ENCODE data around the gene CAMTA2.
A peak's percentile ranks its signal among the peaks of the same experiment; 100 is the strongest.

Gene CAMTA2

DNA sequence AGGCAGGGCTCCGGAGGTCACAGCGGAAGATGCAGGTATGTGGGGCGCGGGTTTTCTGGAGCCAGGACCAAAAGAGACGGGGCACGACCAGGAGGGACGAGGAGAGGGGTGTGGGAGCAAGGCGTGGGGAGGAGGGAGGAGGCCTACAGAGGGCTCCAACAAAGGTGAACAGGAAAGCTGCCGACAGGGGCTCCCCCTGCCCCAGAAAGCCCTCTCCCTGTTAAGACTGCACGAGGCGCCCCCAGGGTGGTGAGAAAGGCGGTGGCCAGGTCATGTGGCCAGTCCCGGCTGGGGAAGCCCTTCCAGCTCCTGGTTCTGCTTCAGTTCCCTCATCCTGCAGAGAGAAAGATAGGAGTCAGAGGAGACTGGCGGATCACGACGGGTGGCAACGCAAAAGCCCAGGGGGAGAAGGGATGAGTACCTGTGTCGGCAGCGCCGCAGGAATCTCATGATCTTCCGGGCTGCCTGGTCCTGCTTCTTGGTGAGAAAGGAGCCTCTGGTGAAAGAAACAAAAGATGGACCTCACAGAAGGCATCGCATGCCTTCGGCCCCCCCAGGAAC, 18.9 kb downstream of the CAMTA2 start:
- no peak for DNase-seq (ENCODE audit: low read depth)

DNA sequence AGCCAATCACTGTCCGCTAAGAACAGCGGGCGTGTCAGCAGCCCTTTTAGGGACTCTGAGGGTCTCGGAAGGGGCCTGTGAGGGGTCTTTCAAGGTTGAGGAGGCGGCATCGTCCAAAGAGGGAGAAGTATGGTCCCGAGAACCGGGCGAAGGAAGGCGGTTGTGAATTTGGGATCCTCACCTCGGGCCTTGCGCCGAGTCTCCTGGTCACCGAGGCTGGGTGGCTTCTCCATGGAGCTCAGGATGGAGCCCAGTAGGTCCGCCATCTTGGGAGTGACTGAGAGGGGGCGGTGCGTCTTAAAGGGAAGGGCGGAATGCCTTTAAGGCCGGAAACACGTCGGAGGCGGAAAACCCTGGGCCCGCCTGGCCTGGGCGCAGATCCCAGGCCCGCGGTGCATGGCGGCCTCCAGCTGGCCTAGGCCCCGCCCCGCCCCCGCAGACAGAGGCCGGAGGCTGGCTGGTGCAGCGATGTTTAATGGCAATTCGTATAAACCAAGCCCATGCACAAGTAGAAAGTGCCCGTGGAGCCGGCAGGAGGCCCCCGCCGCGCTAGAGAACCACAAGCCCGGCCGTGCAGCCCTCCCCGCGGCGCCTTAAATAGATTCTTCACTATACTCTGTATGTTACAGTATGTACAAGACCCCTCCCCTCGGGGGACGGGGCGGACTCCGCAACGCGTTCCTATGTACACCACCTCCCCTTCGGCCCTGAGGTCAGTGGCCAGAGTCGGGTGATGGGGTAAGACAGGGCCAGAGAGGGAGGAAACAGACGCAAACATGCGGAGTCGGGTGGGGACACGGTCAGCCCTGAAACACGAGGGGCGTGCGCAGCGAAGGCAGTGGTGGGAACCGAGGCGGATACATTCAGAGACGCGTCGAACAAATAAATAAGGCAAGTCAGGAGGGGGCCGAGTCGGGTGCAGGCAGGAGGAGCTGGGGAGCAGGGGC, 19.7 kb downstream of the CAMTA2 start, which contains the start of gene SPAG7:
Gene SPAG7, minus strand, starts transcription at position 279 of the 947 bp plus-strand sequence. Its CDS starts 13 bp downstream, at position 266.
- DNase-seq (ENCODE audit: low read depth) = peak; percentile 82

DNA sequence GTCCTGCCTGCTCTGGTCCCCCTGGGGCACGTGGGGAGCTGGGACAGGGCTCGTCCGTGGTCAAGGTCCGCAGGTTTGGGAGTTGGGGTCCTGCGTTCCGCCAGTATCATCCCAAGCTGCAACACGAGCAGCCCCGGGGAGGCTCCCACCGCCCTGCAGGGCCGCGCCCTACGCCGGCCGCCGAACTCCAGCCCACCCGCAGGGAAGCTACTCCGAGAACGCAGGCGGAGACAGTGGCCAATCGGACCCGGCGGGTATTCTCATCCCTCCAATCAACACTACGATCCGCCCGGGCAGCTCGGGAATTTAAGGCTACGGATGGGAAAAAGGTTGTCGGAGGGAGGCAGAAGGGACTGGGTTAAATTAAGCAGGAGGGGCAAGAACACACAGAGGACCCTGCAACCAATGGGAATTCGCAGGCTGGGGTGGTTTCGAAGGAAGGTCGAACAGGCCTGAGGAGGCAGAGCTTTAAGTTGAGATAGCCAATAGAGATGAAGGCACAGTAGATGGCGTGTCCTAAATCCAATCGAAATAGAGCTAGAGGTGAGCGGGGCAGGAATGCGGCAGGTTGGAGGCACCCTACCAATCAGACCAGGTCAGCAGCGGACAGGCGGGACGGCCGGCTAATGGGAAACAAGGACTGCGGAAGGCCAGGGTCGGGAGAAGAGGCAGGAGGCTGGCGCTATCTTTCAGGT, 20.5 kb downstream of the CAMTA2 start:
- DNase-seq (ENCODE audit: low read depth) = peak; percentile 80

DNA sequence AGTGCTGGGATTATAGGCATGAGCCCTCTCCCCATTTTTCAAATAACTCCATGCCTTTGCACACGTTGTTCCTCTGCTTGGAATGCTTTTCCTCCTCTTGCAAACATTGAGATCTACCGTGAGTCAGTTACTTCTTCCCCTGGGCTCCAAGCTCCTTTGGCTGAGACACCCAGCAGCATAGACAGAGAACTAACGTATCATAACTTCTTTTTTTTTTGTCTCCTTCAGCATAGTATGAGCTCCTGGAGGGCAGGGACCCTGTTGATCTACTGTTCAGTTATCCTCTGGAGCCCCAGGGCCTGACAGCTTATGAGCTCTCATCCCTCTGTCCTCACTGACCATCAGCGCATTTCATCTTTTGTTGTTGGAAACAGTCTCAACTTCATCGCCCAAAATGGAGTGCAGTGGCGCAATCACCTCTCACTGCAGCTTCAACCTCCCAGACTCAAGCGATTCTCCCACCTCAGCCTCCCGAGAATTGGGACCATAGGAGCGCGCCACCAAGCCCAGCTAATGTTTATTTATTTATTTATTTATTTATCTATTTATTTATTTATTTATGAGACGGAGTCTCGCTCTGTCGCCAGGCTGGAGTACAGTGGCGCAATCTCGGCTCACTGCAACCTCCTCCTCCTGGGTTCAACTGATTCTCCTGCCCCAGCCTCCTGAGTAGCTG, 22.0 kb downstream of the CAMTA2 start:
- DNase-seq (ENCODE audit: low read depth) = no peak

DNA sequence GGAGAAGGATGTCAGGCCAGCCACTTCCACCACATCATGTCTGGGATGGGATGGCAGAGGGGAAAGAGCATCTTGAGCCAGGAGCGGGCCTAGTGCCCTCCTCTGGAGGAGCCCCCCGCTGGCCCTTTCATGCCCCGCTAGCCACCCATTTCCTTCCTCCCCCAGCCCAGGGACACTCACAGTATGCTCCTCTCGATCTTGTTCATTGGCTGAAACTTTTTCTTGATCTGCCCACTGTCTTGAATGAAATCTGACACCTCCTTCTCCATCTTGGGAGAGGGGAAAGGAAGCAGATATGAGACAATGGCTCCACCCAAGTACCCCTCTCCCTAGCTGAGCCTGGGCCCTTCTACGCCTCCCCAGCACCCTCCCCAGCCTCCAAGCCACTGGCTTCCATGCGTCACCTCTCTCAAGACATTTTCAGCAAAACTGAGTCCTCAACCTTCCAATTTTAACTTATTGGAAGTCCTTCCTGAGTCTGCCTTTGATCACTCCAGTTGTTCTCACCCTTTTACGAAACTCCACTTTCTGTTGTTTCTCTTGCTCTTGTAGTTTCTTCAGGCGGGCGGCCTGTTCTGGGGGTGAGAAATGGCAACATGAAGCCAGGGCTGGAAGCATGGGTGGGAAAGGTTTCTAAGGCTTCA, 27.1 kb downstream of the CAMTA2 start:
- no peak for DNase-seq (ENCODE audit: low read depth)

DNA sequence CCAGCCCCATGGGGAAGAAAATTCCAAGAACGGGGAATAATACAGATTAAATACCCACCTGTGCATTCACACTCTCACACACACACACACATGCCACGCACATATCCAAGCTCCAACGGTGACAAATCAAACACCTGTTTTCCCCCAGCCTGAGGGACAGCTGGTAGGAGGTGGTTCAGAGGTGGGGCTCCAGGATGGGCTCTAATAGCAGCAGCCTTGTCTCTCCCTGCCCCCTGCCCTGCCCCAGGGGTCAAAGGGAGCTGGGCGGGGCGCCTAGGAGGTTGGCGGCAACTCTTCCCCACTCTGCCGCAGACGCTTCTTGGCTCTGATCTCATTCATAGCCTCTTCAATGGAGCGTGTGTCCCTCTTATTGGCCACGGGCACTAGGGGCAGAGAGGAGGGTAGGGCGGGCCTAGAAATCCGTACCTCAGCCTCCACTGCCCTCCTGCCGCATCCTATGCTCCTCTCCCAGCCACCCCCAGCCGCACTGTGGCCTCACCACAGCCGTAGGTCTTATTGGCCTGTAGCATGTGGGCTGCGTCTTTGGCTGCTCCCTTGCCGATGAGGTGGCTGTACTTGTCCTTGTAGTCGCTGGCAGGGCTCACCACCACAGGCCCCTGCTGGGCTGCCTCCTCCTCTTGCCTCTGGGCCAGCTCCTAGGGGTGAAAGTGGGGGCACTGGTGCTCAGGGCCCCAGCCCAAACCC, 28.1 kb downstream of the CAMTA2 start:
- no peak for DNase-seq (ENCODE audit: low read depth)

DNA sequence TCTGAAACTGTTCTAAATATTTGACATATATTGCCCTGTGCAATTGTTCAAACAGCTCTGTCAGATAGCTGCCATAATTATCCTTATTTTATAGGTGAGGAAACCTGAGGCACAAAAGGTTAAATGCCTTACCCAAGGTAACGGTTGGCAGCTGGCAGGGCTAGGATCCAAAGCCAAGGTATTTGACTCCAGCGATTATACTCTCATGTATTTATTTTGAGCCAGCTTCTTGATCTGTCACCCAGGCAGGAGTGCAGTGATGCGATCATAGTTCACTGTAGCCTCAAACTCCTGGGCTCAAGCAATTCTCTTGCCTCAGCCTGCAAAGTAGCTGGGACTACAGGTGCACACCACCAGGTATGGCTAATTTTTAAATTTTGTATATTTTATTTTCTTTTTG, 29.4 kb downstream of the CAMTA2 start:
- DNase-seq (ENCODE audit: low read depth) = no peak

DNA sequence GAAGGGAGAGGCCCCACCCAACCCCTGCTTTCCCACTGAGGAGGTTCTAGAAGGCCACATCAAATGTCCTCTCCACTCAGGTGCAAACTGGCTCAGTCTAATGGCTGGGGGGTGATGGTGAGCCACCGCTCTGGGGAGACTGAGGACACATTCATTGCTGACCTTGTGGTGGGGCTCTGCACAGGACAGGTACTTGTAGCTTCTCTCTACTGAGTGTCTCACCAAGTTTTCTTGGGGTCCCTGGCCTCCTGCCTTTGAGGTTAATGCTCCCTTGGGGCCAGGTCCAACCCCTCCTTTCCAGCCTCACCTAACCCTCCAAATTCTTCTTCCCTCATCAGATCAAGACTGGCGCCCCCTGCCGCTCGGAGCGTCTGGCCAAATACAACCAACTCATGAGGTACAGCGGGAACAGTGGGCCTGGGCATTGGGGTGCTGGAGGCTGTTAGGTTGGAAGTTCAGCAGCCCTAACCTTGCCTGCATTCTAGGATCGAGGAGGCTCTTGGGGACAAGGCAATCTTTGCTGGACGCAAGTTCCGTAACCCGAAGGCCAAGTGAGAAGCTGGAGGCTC, 30.9 kb downstream of the CAMTA2 start:
- DNase-seq (ENCODE audit: low read depth) = no peak

DNA sequence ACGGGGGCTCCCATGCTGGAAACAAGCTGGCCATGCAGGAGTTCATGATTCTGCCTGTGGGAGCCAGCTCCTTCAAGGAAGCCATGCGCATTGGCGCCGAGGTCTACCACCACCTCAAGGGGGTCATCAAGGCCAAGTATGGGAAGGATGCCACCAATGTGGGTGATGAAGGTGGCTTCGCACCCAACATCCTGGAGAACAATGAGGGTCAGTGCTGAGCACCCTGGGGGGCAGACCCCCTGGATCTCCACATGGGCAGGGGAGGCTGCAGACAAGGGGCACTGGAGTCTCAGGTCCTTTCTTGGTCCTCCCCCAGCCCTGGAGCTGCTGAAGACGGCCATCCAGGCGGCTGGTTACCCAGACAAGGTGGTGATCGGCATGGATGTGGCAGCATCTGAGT, 32.4 kb downstream of the CAMTA2 start:
- DNase-seq (ENCODE audit: low read depth) = no peak

DNA sequence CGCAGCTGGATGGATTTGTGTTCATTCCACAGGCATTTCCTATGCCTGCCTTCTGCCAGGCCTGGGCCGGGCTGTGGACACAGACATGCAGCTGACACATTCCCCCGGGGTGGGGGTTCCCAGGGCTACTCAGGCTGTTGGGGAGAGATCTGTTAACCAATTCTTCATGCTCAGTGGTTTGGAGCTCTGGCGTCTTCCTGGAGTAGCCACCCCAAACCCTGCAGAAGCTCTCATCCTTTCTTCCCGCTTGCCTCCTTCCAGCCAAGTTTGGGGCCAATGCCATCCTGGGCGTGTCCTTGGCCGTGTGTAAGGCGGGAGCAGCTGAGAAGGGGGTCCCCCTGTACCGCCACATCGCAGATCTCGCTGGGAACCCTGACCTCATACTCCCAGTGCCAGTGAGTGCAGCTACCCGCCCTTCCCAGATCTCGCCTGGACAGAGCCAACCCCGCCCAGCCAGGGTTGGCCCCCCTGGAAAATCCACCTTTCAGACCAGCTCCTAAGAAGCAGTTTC, 34.0 kb downstream of the CAMTA2 start:
- DNase-seq (ENCODE audit: low read depth) = no peak

DNA sequence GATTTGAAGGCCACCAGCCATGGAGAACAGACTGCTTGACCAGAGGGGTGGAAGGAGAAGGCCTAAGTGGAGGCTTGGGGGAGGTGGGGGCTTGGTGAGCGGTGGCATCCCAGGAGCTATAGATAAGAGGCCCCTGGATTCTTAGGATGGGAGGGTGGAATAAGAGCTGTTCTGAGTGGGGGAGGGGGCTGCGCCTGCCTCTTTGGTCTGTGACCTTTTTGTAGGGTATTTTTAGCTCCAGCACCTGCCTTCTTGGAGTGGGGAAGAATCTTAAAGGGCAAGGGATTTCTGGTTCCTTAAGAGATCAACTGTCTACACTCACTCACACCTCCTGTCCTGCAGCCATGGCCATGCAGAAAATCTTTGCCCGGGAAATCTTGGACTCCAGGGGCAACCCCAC, 36.0 kb downstream of the CAMTA2 start:
- DNase-seq (ENCODE audit: low read depth) = no peak

DNA sequence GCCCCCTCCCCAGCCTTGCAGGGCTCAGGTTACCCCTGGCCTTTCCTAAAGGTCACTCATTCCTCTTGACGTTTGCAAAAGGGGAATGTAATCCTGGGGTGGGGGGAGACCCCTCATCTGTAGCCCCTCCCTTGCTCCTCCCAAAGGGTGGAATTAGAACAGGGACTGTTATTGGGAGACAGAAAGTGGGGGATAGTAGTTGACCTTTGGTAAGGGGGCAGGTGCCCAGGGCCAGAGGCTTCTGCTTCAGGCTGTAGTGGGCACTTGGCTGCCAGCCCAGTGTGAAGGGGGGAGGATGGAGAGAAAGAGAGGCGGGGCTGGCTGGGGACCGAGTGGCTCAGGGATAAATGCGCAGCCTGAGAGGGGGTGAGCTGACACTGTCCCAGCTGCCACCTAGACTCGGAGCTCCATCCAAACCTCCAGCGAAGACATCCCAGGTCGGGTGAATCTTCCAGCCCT, 36.7 kb downstream of the CAMTA2 start, which contains the start of gene ENO3:
Gene ENO3, plus strand, starts transcription at position 374 of the 459 bp plus-strand sequence. CDS start 711 bp downstream, outside the sequence.
- DNase-seq (ENCODE audit: low read depth) = no peak

DNA sequence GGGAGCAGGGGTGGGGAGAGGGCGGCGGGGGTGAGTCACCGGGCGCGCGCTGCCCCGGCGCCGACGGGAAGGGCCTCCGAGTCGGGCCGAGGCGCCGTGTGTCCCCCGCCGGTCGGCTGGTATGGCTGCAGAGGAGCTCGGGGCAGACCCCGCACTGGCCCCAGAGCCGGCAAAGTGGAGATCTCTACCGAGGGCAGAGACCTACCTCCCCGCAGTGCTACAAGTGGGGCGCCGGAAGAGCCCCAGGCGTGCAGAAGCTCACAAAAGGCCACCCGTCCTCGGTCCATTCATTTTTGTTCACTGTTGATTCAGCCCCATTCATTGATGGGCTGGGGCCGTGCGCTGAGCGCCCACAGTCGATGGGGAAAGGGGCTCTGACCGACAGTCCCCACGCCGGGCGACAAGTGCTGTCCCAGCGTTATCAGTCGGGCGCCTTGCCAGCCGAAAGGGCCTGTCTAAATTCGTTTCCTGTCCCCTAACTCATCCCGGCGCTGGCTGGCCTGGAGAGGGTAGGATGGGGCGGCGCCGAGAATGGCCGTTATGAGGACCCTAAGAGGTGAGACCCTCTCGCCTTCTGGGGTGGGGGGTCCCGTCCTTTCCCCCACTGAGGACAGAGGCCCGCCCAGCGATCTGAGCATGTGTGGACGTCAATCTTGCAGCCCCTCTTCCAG, 37.3 kb downstream of the CAMTA2 start:
- DNase-seq (ENCODE audit: low read depth) = no peak

DNA sequence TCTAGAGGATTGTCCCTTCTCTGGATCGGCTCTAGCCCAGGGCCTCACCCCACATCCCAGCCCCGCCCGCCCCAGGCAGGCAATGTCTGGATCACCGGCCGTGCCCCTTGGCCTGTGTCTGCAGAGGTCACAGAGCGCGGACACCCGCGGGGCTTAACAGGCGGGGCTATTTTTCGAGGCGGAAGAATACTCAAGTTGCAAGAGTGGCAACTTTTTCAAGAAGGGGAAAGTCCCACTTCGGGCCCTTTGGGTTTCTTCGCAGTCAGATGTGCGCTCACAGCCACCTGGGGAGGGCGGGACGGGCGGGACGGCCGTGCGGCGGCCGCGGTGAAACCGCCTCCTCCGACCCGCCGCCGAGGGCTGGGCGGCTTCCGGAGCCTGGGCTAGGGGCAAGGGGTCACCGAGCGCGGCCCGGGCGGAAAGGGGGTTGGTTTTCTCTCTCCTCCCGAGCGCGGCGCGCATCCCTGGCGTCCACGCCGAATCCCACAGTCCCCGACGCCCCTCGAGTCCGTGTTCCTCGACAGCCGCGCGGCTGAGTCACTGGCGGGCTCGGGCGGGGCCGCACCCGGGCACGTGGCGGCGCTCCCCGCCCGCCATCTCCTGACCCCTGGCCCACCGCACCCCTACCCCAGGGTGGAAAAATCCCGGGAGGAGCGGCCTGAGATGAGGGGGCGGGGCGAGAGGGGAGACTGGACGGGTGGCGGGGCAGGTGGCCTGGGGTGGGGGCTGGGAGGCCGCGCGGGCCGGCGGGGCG, 38.0 kb downstream of the CAMTA2 start:
- no peak for DNase-seq (ENCODE audit: low read depth)

DNA sequence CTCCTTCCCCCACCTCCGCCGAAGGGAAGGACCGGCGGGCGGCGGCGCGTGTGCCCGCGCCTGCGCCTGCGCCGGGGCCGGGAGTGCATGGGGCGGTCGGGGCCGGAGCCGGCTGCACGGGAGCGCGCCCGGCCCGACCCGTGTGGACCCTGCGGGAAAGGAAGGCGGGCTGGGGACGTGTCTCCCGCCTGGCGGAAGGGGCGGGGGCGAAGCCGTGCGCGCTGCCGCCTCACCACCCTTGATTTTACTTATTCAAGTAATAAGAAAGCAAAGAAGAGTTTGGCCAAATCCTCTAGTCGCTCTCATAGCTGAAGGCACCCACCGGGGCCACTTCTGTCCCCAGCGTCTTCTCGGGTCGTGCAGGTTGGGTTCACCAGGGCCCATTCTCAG, 38.5 kb downstream of the CAMTA2 start:
- DNase-seq (ENCODE audit: low read depth) = no peak

DNA sequence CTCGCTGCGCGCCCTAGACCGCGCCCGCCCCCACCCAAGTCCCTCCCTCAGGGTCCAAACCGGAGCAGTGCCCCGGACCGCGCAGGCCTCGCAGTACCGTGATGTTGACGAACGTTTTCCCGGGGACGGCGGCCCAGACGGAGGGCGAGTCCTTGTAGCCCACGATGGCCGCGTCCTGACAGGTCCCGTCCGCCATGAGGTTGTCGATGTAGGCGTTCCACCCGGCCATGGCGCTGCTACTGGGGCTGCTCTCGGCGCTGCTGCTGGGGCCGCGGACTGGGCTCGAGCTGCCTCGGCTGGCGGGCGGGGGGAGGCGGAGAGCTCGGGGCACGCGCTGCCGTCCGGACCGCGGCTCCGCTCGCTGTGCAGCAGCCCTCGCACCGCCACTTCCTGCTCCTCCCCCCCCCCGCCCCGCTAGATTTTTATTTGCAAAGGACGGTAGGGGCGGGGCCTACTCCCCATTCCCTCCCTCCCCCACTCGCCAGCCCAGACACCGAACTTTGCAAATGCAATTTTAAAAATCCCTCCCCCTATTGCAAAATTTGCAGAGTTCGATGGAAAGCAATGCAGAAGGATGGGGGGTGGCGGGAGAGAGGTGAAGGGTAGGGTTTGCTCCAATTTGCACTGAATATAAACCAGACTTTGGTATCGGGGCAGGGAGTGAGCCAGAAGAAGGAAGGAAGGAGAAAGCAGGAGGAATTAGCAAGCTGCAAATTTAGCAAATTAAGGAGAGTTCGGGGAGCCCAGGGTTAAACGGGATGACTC, 39.1 kb downstream of the CAMTA2 start, which contains the start of gene PFN1:
Gene PFN1, minus strand, starts transcription at position 365 of the 765 bp plus-strand sequence. Its CDS starts 136 bp downstream, at position 229.
- peak; percentile 81 for DNase-seq (ENCODE audit: low read depth)

DNA sequence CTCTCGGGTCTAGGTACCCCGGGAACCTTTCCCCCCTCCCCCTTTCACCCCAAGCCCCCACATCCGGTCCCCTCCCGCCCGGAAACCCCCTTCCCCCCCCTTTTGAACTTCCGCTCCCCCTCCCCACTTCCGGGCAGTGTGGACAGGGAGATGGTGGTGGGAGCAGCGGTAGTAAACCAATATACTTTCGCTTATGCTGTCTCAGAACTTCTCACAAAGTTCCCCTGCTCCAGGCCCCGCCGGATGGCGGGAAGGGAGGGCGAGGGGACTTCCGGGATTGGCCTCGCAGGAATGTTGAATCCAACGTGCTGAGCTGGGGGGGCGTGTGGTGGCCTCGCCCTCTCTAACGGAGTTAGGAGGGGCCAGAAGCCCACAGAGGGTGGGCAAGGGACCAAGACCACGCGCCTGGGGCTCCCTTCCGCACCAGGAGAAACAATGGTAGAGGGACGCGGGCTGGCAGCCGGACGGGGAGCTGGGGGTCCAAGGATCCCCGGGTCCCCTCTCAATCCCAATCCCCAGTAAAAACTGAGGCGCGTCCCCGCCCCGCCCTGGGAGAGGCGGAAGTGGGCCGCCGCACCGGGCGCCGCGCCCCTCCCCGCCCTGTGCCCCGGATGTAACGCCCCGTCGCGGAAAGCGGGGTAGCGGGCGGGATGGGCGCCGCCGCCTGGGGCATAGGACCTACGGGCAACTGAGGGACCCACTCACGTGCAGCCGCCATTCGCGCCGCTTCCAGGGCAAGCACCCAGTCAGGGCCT, 39.9 kb downstream of the CAMTA2 start:
- no peak for DNase-seq (ENCODE audit: low read depth)
